Measurements from ENCODE around the gene KLHL17.

GRCh38 chr1:1005774-1006304 lies 45.5 kb downstream of the KLHL17 start:
- TF ChIP-seq CTCF (IDR thresholded peaks at IDR 0.05; ENCODE audit: low read length) (no peak), EZH2 (IDR thresholded peaks at IDR 0.05; ENCODE audit: borderline replicate concordance, low read length) (no peak)
